Measurements from ENCODE around the gene GARIN1A. TPM values are rescaled to one million over a fixed set of nuclear protein-coding genes. Genes with fewer than 3 reads are reported as not detected.

GARIN1A gene
- total and polyA plus RNA-seq, 2 of the 4 experiments (the other 2 are of a cell fraction): 0.18 to 1.4 TPM

- Histone ChIP-seq H3K4me2 (ENCODE audit: low read depth, low read length) (no peak overlapping the region), H4K8ac (ENCODE audit: low read depth in 2 of 2, low read length in 2 of 2) (no peak overlapping the region), H2BK5ac (ENCODE audit: low read depth, low read length, poor library complexity, severe bottlenecking) (no peak overlapping the region), H3K9me3 (ENCODE audit: control insufficient read depth, insufficient read depth, low read length) (no peaks in the 10 kb centered on the region), H3K27me3 (ENCODE audit: control insufficient read depth, insufficient read depth, low read length) (no peaks in the 10 kb centered on the region), H4K91ac (ENCODE audit: insufficient read depth, low read depth, low read length) (no peak overlapping the region), H3K36me3 (ENCODE audit: control insufficient read depth, insufficient read depth, low read length) (peaks cover 3% of the 10 kb centered on the region; the same call in 1 of the 2 replicates), H3K27ac (ENCODE audit: insufficient read depth, low read length) (no peak overlapping the region), H4K5ac (ENCODE audit: low read depth, low read length) (no peak overlapping the region), H2BK20ac (ENCODE audit: low read depth, low read length) (no peak overlapping the region), H2BK120ac (ENCODE audit: low read depth, low read length) (no peak overlapping the region), H3K4me3 (ENCODE audit: insufficient read depth, low read depth, low read length) (no peak overlapping the region), H2AFZ (replicated peaks; ENCODE audit: low read length, poor library complexity) (no peak overlapping the region), H3K79me1 (ENCODE audit: low read depth in 1 of 2, low read length in 2 of 2) (no peaks in the 10 kb centered on the region), H3K9me1 (ENCODE audit: insufficient read depth, low read length) (0 out of 2 replicates have a peak, but pooled peaks cover 3% of the 10 kb centered on the region), H3K23ac (ENCODE audit: low read depth, low read length) (no peak overlapping the region), H2AK5ac (ENCODE audit: low read depth, low read length) (no peak overlapping the region), H2BK15ac (ENCODE audit: low read depth, low read length) (no peak overlapping the region), H3K9ac (ENCODE audit: low read depth, low read length) (no peak overlapping the region), H2AK9ac (replicated peaks; ENCODE audit: low read depth, low read length, poor library complexity) (no peak overlapping the region), H3K14ac (replicated peaks; ENCODE audit: low read depth, low read length) (no peak overlapping the region), H4K20me1 (ENCODE audit: insufficient read depth, low read length) (peaks cover 6% of the 10 kb centered on the region), H3K4ac (ENCODE audit: low read depth, low read length) (no peak overlapping the region), H3K4me1 (ENCODE audit: control insufficient read depth, insufficient read depth, low read length) (no peaks in the 10 kb centered on the region), H3K56ac (ENCODE audit: extremely low read depth, insufficient read depth, low read length) (no peak overlapping the region), H3K18ac (ENCODE audit: low read depth, low read length) (no peak overlapping the region)
- TF ChIP-seq POLR2A (IDR thresholded peaks at IDR 0.05; ENCODE audit: low read depth, low read length) (no peak), NFE2L2 (IDR thresholded peaks at IDR 0.05; ENCODE audit: low read depth, low read length) (no peak), CHD1 (IDR thresholded peaks at IDR 0.05; ENCODE audit: low read depth, low read length) (no peak), MAFK (IDR thresholded peaks at IDR 0.05; ENCODE audit: low read depth, low read length) (no peak), RCOR1 (IDR thresholded peaks at IDR 0.05; ENCODE audit: insufficient replicate concordance, low read length) (no peak), CEBPB (IDR thresholded peaks at IDR 0.05; ENCODE audit: low read depth, low read length) (no peak), RFX5 (IDR thresholded peaks at IDR 0.05; ENCODE audit: low read depth, low read length) (no peak), USF2 (IDR thresholded peaks at IDR 0.05; ENCODE audit: low read depth, low read length) (no peak), RAD21 (IDR thresholded peaks at IDR 0.05; ENCODE audit: low read length) (no peak), MXI1 (IDR thresholded peaks at IDR 0.05; ENCODE audit: borderline replicate concordance, low read depth, low read length) (no peak), MAZ (IDR thresholded peaks at IDR 0.05; ENCODE audit: borderline replicate concordance, low read depth, low read length) (no peak), CTCF (conservative IDR thresholded peaks at IDR 0.05; ENCODE audit: low read depth, low read length) (no peak), SMC3 (IDR thresholded peaks at IDR 0.05; ENCODE audit: low read depth, low read length) (no peak), BHLHE40 (IDR thresholded peaks at IDR 0.05; ENCODE audit: low read depth, low read length) (no peak), FOS (IDR thresholded peaks at IDR 0.05; ENCODE audit: low read depth, low read length) (no peak)
- TF ChIP-seq, protein P1, sequence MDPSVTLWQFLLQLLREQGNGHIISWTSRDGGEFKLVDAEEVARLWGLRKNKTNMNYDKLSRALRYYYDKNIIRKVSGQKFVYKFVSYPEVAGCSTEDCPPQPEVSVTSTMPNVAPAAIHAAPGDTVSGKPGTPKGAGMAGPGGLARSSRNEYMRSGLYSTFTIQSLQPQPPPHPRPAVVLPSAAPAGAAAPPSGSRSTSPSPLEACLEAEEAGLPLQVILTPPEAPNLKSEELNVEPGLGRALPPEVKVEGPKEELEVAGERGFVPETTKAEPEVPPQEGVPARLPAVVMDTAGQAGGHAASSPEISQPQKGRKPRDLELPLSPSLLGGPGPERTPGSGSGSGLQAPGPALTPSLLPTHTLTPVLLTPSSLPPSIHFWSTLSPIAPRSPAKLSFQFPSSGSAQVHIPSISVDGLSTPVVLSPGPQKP (IDR thresholded peaks at IDR 0.05; ENCODE audit: borderline replicate concordance, low read depth, low read length): no peak
- POLR2A ChIA-PET (ENCODE audit: unreplicated experiment): no interaction called here
- no CpG with 5 or more reads among the region's 4 CpGs for WGBS, 2 experiments (ENCODE audit: extremely low coverage in 2 of 2, insufficient read length in 1 of 2)
- dilution Hi-C loops (cut with HindIII; ENCODE audit: low sequenced_read_pairs, unreplicated experiment) (no loop called here), intact Hi-C loops (cut with micrococcal nuclease) (no loop called here), in situ Hi-C loops (cut with MboI; ENCODE audit: low sequenced_read_pairs) (no loop called here)
- no TSS peak for BruUV-seq (replicated peaks)
- no peak for ATAC-seq (ENCODE audit: low read depth)
- CTCF ChIA-PET: no interaction called here
- no peak for DNase-seq
These were observed 4.6 kb downstream of the GARIN1A start for GRCh38 chr7:128676665-128677064.

All from IMR-90 (cell line).